Skeletal muscle tissue (tissue), 4 donors: ENCODE data around the gene PLP1. TPM values are rescaled to one million over a fixed set of nuclear protein-coding genes. Genes with fewer than 3 reads are reported as not detected.
A peak's percentile ranks its signal among the peaks of the same experiment; 100 is the strongest.

ENCODE experiments used
- H3K27ac ChIP-seq: one replicate; pipeline ENCODE4 v1.7.0; 2013; ENCODE audit warnings: mild to moderate bottlenecking, low read depth, low read length, inconsistent platforms
- H3K27me3 ChIP-seq, 3 donors: one replicate each; pipeline ENCODE4 v1.7.0; 2013; ENCODE audit warnings: low read length in 3 of 3; ENCODE audit not compliant: control insufficient read depth in 3 of 3, insufficient read depth in 3 of 3
- H3K36me3 ChIP-seq, 3 donors: one replicate each; pipeline ENCODE4 v1.7.0; 2013; ENCODE audit warnings: low read length in 3 of 3; ENCODE audit not compliant: control insufficient read depth in 3 of 3, insufficient read depth in 3 of 3
- H3K4me1 ChIP-seq, 3 donors: one replicate each; pipeline ENCODE4 v1.7.0; 2013; ENCODE audit warnings: low read length in 3 of 3, mild to moderate bottlenecking in 3 of 3; ENCODE audit not compliant: control insufficient read depth in 3 of 3, insufficient read depth in 3 of 3
- H3K4me3 ChIP-seq, 3 donors: one replicate each; pipeline ENCODE4 v1.7.0; 2013; ENCODE audit warnings: low read length in 3 of 3
- H3K9ac ChIP-seq, 3 donors: one replicate each; pipeline ENCODE4 v1.7.0; 2013; ENCODE audit warnings: low read length in 3 of 3, mild to moderate bottlenecking in 3 of 3, moderate library complexity in 2 of 3, low read depth in 1 of 3
- H3K9me3 ChIP-seq, 3 donors: one replicate each; pipeline ENCODE4 v1.7.0; 2013; ENCODE audit warnings: low read length in 3 of 3; ENCODE audit not compliant: control insufficient read depth in 3 of 3
- total RNA-seq: library from RNA; depleted of rRNA; stranded (reverse); fragments of >200 nt; gene quantifications from one replicate; pipeline ENCODE4 v1.2.3, GENCODE V29; 2014
- donor health status: Osteomylitis.

Gene PLP1
- 41.8 TPM for total RNA-seq

GRCh38 chrX:103776546-103776945 is at the start of gene PLP1:
Gene PLP1, plus strand, starts transcription at chrX:103776840. Its CDS starts 156 bp downstream, at chrX:103776996.
- no peak within 1 kb of the TSS for H3K27ac ChIP-seq
- H3K4me1 ChIP-seq, result no peaks in the 10 kb centered on the region
- no peaks in the 10 kb centered on the region for H3K36me3 ChIP-seq
- no peaks in the 10 kb centered on the region for H3K9me3 ChIP-seq
- H3K4me3 ChIP-seq, result peak within 1 kb of the TSS in 1 of 3 donors; percentile 31
- peaks cover 0 to 9% (median 0%) of the 10 kb centered on the region in 3 donors for H3K27me3 ChIP-seq
- H3K9ac ChIP-seq, result no peak within 1 kb of the TSS

DNA sequence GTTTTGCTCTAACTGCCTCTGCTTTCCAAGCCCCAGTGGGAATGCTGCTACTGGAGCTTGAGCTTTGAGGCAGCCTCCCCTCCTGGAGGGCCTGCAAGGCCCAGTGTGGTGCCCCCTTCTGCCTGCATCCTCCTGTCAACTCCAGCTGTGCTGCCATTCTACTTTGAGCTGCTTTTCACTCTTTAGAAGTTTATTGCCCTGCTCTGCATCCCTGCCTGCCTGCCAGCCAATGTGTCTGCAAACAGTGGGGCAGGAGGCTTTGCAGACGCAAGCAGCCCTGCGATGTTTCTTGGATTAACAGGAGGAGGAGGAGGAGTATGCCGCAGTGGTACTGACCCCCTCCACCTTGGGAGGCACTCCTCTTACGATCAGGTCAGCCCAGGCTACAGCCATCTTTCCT is 49.5 kb upstream of the PLP1 start:
- Histone ChIP-seq H3K27ac (no peak overlapping the region), H3K27me3 (peaks cover 0 to 28% (median 0%) of the 10 kb centered on the region in 3 donors), H3K9ac (no peak overlapping the region), H3K36me3 (no peaks in the 10 kb centered on the region), H3K4me1 (peaks cover 6 to 11% (median 6%) of the 10 kb centered on the region in 3 donors), H3K4me3 (no peak overlapping the region), H3K9me3 (no peaks in the 10 kb centered on the region)

DNA sequence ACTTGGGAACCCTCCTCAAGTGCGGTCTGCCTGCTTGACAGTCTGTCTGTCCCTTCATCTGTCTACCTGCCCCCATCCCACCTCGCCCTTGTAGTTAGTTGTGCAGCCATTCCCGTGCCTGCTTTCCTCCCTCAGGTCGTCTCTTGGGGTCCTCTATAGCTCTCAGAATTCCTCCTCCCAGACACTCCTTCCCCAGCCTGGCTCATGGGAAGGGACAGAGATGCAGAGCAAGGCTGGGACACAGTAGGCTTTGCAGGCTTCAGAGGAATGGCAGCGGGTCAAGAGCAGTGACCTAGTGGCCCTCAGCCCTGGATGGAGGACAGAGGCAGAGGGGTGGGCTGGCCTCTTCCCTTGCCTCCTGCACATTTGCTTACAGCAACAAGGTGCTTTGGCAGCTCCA is 47.6 kb upstream of the PLP1 start:
- peaks cover 3 to 6% (median 4%) of the 10 kb centered on the region in 3 donors for H3K4me1 ChIP-seq
- no peak overlapping the region for H3K4me3 ChIP-seq
- no peaks in the 10 kb centered on the region for H3K9me3 ChIP-seq
- peaks cover 0 to 30% (median 0%) of the 10 kb centered on the region in 3 donors for H3K27me3 ChIP-seq
- no peak overlapping the region for H3K9ac ChIP-seq
- no peaks in the 10 kb centered on the region for H3K36me3 ChIP-seq
- no peak overlapping the region for H3K27ac ChIP-seq

DNA sequence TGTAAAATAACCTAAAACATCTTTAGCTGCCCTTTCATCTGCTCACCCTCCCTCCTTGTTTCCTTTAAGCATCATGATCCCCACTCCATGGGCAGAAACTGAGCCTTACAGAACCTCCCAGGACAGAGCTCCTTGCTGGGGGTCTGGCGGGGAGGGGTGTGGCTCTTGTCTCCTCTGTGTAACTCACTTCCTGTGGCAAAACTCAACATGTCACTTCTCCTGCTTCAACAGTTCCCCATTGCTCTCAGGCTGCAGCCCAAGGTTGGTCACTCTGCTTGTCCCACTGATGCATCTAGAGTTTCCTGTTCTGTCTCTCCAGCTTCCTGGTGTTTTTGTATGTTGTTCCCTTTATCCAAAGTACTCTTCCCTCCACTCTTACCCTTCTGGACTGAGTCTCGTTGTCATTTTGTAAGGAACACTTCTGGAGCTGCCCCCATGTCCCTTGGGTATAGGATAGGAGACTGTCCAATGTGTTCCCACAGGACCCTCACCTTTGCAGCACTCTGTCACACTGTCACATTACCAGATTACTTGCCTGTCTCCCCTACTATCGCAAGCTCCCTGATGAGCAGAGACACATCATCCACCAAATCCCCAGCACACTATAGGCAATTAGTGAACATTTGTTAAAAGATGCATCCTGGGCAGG is 46.4 kb upstream of the PLP1 start:
- Histone ChIP-seq H3K36me3 (no peaks in the 10 kb centered on the region), H3K27me3 (peaks cover 0 to 26% (median 0%) of the 10 kb centered on the region in 3 donors), H3K4me1 (peaks cover 3 to 6% (median 4%) of the 10 kb centered on the region in 3 donors), H3K27ac (no peak overlapping the region), H3K9me3 (no peaks in the 10 kb centered on the region), H3K9ac (no peak overlapping the region), H3K4me3 (no peak overlapping the region)

DNA sequence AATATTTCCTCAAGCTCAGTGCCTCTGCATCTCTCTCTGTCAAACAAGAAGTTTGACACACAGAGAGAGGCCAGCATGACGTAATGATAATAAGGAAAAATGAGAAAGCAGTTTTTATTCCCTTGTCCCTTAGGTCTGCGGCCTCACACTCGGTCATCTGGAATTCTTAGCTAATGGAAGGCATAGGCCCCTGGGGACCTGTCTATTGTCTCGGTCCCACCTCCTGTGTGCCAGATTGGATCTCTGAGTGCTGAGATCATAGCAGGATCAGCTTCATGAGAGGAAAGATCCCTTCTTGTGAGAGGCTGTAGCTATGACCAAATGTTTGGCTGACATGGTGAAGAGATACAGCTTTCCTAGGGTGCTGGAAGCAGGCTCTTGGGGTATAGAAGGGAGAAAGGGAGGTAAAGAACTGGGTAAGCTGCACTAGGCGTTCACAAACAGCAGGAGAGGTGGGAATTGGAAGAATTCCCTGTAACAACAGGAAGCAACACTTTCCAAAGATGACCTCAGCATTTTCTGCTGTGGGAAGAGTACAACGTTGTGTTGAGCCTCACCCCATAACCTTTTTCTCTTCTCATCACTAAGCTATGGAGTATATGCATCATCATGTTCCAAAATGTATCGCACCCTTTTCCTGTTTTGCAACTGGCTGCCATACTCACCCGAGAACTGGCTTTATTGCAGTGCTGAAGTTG is 45.7 kb upstream of the PLP1 start:
- no peak overlapping the region for H3K4me3 ChIP-seq
- peaks cover 0 to 23% (median 0%) of the 10 kb centered on the region in 3 donors for H3K27me3 ChIP-seq
- peaks cover 3 to 6% (median 4%) of the 10 kb centered on the region in 3 donors for H3K4me1 ChIP-seq
- no peaks in the 10 kb centered on the region for H3K36me3 ChIP-seq
- H3K9ac ChIP-seq, result no peak overlapping the region
- H3K27ac ChIP-seq, result no peak overlapping the region
- H3K9me3 ChIP-seq, result no peaks in the 10 kb centered on the region

DNA sequence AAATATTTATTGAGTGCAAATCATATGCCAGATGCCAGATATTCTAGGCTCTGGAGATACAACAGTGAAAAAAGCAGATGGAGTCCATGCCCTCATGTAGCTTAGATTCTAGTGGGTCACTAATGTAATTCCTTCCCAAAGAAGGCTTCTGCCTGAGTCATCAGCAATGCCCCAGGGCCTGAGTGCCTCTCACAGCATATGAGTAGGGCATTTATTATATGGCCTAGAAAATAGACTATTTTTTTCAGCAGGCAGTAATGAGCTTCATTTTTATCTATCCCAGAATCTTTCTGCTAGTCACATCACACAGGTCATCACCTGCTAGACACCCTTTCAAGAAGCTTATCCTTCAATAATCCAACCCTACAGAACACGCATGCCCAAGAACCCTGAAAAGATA is 43.6 kb upstream of the PLP1 start:
- Histone ChIP-seq H3K4me1 (peaks cover 3 to 6% (median 4%) of the 10 kb centered on the region in 3 donors), H3K36me3 (no peaks in the 10 kb centered on the region), H3K9ac (no peak overlapping the region), H3K9me3 (no peaks in the 10 kb centered on the region), H3K4me3 (no peak overlapping the region), H3K27ac (no peak overlapping the region), H3K27me3 (peaks cover 0 to 18% (median 0%) of the 10 kb centered on the region in 3 donors)

DNA sequence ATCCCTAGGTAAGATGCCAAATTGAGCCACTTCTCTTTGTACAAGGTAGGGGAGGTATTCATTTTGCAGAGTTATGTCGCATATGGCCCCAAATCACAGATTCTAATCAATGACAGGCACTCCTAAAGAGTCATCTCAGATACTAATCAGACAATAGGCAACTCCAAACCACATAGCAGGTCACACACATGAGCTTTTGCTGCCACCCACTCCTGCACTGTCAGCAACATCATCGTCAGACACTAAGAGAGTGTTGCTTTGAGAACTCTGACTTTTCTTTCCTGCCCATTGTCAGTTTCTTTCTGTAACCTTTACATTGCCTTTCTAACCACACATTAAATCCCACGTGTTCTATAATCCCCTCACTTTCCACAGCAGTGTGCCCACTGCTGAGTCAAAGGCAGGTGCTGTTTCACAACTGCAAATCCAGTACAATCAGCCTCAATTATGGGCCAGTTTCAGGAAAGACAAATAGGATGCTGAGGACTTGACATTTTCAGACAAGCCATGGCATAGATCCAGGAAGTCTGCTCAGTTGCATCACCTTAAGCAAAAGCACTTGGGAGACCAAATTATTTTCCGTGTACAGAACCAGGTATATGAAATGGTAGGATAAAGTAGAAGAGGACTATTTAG is 42.4 kb upstream of the PLP1 start:
- H3K27ac ChIP-seq, result no peak overlapping the region
- H3K9ac ChIP-seq, result no peak overlapping the region
- no peaks in the 10 kb centered on the region for H3K36me3 ChIP-seq
- H3K4me1 ChIP-seq, result peaks cover 3 to 6% (median 4%) of the 10 kb centered on the region in 3 donors
- no peaks in the 10 kb centered on the region for H3K9me3 ChIP-seq
- no peak overlapping the region for H3K4me3 ChIP-seq
- peaks cover 0 to 18% (median 0%) of the 10 kb centered on the region in 3 donors for H3K27me3 ChIP-seq

GRCh38 chrX:103737696-103738095 is 38.9 kb upstream of the PLP1 start:
- H3K36me3 ChIP-seq, result no peaks in the 10 kb centered on the region
- H3K9ac ChIP-seq, result no peak overlapping the region
- peaks cover 0 to 1% (median 0%) of the 10 kb centered on the region in 3 donors for H3K27me3 ChIP-seq
- H3K27ac ChIP-seq, result no peak overlapping the region
- no peak overlapping the region for H3K4me3 ChIP-seq
- no peaks in the 10 kb centered on the region for H3K9me3 ChIP-seq
- H3K4me1 ChIP-seq, result no peaks in the 10 kb centered on the region

DNA sequence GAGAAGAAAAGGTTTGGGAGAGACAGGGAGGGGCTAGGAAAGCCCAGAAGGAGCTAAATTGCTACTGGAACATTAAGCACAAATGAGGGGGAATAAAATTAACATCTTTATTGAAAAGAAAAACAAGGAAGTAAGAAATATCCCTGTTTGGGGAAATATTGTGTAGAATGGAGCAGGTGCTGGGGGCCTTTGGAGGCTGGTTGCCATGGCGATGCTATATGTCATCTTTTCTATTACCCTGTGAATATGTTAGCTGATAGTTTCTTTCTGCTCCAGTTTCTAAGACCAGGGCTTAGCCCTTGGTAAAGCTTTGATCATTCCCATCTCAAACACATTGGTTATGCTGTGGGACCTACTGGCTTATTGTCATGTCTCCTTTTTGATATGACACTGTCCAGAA is 37.2 kb upstream of the PLP1 start:
- no peak overlapping the region for H3K4me3 ChIP-seq
- no peaks in the 10 kb centered on the region for H3K9me3 ChIP-seq
- no peaks in the 10 kb centered on the region for H3K36me3 ChIP-seq
- no peaks in the 10 kb centered on the region for H3K27me3 ChIP-seq
- no peak overlapping the region for H3K9ac ChIP-seq
- no peak overlapping the region for H3K27ac ChIP-seq
- H3K4me1 ChIP-seq, result no peaks in the 10 kb centered on the region

DNA sequence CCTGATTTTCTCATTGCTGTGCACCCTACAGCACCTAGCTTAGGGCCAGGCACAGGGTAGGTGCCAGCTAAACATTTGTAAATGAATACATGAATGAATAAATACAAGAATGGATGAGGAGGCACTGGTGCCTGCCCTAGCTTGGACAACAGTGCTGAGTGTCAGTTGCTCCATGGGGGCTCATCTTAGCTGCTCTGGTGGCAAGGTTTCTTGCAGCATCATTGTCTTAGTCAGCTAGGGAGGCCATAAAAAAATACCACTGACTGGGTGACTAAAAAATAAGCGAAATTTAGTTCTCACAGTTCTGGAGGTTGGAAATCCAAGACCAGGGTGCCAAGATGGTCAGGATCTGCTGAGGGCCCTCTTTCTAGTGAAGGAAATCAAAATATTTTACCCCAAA is 34.8 kb upstream of the PLP1 start:
- no peak overlapping the region for H3K27ac ChIP-seq
- H3K4me3 ChIP-seq, result no peak overlapping the region
- H3K9ac ChIP-seq, result no peak overlapping the region
- H3K4me1 ChIP-seq, result no peaks in the 10 kb centered on the region
- no peaks in the 10 kb centered on the region for H3K27me3 ChIP-seq
- no peaks in the 10 kb centered on the region for H3K36me3 ChIP-seq
- no peaks in the 10 kb centered on the region for H3K9me3 ChIP-seq
